Stimulated activated CD8-positive, alpha-beta memory T cell treated with anti-CD3 and anti-CD28 coated beads, Interleukin-7, amount 100 ng/mL, for 4 hours (primary cell): ENCODE results near the gene CFAP46.
"Not testable (repeated sequence)": the region's sequence is repeated elsewhere in the genome, so short reads cannot be mapped to it uniquely, and the experiment has no call there.

Experiments used
- DNase-seq, 2 donors: peaks; one replicate each; pipeline ENCODE4 v3.0.0-alpha.2; 2020; ENCODE audit warnings: low read depth in 2 of 2

CFAP46 gene

DNA sequence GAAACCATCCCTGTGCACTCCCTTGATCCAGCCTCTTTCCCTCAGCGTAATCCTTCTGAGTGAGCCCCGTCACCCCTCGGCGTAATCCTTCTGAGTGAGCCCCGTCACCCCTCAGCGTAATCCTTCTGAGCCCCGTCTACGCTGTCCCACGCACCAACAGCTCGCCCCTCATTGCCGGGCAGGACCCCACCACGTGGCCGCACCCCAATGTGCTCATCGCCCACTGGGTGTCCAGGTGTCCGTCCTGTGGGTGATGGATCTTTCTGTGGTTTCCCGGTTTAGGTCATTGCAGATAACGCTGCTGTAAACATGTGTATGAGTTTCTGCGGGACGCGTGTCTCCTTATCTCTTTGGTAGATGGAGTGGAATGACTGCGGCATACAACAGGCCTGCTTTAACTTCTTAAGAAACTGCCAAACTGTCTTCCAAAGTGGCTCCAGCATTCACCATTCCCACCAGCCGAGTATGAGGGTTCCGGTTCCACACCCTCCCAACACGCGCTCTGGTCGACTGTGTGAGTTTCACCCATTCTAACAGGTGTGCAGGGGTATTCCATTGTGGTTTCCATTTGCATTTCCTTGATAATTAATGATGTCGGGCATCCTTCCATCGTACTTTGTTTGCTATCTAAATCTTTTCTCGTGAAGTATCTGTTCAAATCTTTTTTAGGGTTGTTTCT, 114.4 kb downstream of the CFAP46 start:
- no peak for DNase-seq

DNA sequence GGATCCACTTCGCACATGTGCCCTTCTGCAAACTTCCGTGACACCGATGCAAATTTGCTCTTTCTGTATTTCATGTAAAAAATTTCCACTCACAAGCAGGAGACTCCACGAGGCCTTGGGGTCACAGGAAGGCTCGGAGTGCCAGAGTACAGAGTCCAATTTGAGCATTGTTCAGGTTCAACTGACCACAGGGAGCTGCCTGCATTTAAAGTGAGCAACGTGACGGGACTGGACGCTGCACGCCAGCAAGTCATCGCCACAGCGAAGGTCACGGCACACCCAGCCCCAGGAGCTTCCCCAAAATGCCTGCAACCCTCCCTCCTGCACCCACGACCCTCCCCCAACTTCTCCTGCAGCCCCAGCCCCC, 115.0 kb downstream of the CFAP46 start:
- no peak for DNase-seq

DNA sequence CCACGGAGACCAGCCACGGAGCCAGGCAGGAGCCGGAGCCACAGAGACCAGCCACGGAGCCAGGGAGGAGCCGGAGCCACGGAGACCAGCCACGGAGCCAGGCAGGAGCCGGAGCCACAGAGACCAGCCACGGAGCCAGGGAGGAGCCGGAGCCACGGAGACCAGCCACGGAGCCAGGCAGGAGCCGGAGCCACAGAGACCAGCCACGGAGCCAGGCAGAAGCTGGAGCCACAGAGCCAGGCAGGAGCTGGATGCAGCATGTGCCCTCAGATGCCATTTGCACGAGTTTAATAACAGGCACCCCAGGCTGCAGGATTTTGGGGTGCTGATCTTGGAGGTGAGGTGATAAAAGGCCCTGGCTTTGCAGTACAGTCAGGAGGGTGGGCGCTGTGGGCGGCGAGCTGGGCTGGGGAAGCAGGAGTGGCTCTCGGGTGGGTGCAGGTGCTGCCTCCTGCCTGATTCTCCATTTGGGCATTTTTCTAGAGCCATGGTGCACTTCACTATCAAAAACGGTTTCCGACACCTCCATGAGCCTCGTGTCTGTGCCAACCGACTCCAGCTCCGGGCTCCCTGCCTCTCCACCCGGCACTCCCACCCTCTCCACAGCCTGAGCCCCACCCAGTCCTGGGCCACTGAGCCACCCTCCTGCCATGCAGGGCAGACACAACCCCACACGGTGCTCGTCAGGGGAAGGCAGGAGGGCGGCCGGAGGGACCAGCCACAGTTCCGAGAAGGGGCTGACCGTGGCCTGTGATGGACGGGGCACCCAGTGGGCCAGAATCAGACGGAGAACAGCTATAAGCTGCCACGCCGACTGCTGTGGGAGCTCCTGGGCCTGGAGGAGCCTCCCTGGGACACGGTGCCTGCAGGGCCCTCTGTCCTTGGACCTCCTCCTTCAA, 115.6 kb downstream of the CFAP46 start:
- DNase-seq, result no peak

DNA sequence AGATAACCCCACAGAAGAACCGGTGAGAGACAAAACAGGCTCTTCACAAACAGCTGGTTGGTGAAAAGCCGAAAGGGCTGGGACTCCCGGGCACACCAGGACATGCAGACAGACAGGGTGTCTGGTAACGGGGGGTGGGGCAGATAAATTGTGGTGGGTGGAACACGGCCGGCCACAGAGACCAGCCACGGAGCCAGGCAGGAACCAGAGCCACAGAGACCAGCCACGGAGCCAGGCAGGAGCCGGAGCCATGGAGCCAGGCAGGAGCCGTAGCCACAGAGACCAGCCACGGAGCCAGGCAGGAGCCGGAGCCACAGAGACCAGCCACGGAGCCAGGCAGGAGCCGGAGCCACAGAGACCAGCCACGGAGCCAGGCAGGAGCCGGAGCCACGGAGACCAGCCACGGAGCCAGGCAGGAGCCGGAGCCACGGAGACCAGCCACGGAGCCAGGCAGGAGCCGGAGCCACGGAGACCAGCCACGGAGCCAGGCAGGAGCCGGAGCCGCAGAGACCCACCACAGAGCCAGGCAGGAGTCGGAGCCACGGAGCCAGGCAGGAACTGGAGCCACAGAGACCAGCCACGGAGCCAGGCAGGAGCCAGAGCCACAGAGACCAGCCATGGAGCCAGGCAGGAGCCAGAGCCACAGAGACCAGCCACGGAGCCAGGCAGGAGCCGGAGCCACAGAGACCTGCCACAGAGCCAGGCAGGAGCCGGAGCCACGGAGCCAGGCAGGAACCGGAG, 116.4 kb downstream of the CFAP46 start:
- DNase-seq, result not testable (repeated sequence)

DNA sequence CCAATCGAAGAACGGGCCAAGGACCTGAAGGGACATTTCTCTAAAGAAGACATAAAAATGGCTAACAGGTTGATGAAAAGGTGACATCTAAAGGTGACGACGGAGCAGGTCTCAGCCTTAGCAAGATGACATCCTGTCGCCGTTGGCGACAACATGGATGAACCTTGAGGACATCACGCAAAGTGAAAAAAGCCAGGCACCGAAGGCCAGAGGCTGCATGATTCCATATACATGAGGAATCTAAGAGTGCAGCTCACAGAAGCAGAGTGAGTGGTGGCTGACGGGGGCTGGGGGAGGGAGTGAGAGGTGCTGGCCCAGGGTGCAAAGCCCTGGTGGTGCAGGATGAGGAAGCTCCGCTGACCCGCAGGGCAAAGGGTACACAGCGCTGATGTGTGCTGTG, 122.3 kb downstream of the CFAP46 start:
- no peak for DNase-seq

DNA sequence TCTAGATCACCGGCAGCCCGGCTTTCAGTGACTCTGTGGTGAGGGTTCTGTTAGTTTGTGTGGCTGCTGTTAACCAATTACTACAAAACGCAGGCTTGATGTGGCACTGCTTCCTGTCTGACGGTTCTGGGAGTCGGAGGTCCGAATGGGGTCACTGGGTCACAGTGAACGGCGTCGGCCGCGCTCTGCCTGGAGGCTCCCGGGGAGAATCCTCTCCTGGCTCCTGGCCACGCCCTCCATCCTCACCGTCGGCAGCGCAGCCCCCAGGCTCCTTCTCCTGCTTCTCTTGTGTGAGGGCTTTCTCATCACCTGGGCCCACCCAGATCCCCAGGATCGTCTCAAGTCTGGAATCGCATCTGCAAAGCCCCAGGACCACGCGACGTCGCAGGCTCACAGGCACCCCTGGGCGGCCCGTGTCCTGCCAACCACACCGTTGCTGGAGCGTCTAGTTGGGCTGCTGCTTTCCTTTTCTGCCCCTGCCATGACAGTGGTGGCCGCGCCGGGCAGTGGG, 124.6 kb downstream of the CFAP46 start:
- no peak for DNase-seq

DNA sequence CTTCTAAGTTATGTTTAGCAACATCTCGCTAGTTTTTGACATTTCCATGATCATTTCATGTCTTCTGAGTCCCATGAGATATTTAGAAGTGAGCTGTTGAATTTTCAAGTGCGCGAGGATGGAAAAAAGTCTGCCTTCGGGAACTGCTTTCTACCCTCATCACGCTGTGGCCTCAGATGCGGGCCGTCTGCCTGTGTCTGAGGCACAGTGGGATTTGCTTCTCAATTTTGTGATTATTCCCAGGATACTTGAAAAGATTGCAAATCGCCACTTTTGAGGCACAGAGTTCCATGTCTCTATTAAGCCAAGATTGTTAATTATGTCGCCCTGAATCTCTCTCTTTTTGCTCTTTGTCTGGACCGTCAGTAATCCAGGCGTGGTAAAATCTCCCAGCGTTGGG, 125.7 kb downstream of the CFAP46 start:
- DNase-seq, result no peak

DNA sequence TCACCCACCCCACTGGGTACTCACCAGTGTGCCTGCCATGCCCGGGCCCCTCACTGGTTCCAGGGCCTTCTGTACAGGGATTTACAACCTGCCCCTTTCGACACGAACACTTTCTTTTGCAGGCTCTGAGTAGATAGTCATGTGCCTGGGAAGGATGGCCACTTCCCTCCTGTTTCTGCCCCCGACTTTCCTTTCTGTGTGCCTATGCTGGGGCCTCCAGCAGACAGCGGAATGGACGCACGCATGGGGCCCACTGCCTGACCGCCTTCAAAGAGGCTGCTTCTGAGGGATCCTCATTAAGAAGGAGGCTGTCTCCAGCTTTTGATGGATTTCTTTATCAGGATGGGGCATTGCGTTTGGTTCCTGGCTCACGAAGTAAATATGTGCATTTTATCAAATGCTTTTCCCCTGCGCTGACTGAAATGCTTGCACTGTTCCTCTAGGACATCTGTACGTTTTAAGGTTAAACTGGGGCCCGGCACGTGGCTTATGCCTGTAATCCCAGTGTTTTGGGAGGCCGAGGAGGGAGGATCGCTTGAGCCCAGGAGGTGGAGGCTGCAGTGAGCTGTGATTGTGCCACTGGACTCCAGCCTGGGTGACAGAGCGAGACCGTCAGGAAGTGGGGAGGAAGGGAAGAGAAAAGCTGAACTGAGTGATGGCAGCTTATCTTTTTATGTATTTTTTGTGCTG, 127.1 kb downstream of the CFAP46 start:
- DNase-seq, result no peak

DNA sequence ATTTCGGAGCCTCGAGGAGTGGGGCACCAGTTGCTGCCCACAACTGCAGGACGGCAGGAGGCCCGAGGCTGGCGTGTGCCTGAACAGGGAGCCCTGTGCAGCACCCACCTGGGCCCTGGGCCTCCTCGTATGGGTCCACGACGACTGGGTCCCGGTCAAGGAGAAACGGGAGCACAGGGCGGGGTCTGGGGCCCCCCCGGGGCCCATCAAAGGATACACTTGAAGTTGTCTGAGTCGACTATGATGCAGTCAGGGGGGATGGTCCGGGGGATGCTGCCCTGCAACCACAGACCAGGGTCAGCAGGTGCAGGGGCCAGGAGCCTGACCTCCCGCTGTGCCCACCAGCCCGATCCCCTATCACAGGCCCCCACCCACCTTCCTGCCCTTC, 127.9 kb downstream of the CFAP46 start:
- DNase-seq, result no peak

DNA sequence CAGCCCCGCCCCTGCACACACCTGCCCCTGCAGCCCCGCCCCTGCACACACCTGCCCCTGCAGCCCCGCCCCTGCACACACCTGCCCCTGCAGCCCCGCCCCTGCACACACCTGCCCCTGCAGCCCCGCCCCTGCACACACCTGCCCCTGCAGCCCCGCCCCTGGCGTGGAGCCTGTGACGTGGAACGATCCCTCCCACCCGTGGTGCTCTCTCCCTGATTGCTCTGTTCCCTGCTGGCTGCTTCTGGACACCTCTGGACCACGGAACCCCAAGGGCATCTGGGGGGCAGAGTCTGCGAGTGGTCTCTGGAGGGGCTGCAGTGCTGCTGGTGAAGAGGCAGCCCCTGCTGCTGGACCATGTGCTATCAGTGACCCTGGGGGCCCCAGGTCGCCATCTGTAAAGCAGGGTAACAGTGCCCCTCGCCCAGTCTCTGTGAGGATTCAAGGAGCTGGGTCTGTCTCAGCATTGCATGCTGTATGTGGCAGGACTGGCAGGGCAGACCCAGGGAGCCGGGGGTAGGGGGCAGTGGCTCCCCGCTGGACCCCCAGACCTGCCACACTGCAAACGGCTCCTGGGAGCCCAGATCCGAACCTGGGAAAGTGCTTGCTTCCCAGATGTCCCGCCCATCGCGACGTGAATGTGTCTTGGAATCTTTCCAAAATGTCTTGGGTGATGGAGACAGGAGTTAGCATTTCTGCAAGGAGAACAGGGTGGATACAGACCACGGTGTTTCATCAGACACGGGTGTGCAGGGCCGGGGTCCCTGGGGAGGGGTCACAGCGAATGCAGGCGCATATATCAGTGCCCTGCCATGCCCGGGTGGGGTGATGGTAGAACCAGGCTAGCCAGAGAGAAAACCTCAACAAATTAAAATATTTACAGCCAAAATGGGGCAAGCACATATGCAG, 128.6 kb downstream of the CFAP46 start:
- DNase-seq, result no peak

DNA sequence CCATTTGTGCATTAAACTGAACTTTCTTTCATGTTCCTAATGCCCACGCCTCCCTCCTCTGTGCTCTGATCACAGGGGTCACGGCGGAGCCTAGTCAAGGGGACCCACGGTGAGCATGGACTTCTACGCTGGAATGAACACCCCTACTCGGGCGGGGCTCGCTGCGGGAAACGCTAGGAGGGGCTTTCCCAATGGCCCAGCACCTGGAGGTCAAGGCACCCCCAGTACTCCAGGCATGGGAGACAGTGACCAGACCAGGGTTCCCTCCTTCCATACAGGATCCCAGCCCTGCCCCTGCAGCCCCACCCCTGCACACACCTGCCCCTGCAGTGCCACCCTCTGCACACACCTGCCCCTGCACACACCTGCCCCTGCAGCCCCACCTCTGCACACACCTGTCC, 129.4 kb downstream of the CFAP46 start:
- DNase-seq, result no peak

DNA sequence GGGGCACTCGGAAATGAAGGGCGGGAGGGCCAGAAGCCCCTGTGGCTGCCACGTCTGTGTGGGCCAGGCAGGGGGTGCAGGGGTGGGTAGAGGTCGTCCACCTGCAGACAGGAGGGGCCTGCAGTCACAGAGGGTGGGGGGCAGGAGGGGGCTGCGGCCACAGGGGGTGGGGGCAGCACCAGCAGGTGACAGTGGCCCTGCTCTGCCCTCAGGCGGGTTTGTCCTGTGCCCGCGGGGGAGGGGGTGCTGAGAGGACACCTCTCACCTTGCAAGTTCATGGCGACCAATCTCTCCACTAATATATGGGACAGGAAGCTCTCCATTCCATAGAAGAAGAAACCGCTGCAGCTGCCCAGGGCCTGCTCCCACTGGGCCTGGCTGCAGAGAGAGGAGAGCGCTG, 129.8 kb downstream of the CFAP46 start:
- no peak for DNase-seq

DNA sequence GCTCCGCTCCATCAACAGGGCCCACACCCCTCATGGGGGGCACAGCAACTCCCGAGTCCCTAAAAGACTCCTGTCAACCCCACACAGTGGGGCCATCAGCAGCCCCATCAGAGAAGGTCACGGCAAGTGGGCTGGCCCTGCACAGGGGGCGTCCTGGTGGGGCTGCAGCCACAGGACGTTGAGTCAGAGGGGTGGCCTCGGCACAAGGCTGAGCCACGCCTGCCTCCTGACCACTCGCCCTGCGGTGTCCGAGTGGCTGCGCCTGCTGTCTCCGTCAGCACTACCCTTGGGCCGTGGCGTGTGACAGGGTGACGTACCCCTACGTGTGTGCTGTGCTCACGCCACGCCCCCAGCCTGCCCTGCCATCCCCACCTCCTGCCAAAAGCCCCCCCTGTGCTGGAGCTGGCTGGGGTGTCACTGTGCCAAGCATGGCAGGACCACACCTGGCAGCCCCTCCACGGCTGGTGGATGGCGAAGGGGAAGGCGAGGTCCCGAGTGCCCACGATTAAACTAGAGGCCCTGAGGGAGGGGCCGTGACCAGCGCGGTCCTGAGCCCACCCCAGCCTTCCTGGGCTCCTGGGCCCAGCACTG, 130.4 kb downstream of the CFAP46 start:
- no peak for DNase-seq

DNA sequence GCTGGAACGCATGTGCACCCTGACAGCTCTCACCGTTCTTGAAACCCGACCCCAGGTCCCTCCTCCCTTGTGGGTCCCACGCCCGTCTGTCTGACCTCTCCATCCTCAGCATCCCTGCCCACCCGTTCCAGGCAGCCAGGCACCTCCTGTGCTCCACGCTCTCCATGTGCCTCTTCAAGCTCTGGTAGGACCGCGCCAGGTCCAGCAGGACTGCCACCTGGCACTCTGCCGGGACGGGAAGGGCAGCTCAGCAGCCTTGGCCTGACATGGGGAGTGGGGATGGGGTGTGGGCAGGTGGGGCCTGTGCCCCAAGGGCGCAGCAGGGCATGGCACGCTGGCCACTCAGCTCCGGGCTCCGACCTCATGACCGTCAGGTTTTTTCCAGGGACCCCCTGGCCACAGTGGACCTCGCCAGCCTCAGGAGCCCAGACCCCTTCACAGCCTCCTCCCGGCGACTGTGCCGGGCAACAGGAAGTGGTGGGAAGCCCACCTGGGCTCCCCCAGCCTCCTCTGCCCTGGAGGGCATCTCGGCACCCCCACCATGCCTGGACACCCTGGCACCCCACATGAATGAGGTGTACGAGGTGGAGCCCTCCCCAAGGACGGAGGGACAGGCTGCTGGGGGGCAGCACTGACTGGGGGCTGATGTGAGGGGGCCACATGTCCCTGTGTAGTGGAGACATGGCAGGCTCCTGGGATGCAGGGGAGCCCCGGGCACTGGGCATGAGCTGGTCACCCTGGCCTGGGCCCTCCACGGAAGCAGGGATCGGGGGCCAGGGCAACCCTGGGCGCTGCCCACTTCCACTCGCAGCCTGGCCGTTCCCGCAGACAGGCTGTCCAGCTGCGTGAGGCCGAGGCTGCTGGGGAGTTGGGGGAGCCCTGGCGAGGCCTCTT, 131.3 kb downstream of the CFAP46 start:
- DNase-seq, result no peak

DNA sequence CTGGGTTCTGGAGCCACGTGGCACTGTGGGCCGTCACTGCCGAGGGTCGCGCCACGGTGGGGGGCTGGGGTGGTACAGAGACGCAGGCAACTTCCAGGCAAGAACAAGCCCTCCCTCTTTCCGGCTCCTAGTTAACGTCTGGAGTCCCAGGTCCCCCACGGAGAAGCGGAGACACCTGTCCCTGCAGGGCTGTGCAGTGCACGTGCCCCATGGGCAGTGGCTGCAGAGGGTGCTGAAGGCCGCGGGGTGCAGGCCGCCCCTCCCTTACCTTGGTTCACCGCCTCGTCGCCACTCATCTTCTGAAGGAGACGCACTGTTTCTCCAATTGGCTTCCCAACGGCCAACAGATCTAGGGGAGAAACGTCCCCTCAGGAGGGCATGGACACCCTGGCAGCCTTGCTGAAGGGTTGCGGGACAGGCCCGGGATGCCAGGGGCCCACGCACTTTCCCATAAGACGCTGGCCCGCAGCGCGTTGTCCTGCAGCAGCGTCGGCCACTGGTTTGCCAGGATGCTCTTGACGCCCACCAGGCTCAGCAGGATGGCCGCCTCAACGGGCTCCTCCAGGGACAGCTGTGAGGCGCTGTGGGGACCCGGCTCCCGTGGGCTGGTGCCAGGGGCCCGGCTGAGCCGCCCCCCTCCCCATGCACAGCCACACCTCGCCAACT, 132.1 kb downstream of the CFAP46 start:
- no peak for DNase-seq

DNA sequence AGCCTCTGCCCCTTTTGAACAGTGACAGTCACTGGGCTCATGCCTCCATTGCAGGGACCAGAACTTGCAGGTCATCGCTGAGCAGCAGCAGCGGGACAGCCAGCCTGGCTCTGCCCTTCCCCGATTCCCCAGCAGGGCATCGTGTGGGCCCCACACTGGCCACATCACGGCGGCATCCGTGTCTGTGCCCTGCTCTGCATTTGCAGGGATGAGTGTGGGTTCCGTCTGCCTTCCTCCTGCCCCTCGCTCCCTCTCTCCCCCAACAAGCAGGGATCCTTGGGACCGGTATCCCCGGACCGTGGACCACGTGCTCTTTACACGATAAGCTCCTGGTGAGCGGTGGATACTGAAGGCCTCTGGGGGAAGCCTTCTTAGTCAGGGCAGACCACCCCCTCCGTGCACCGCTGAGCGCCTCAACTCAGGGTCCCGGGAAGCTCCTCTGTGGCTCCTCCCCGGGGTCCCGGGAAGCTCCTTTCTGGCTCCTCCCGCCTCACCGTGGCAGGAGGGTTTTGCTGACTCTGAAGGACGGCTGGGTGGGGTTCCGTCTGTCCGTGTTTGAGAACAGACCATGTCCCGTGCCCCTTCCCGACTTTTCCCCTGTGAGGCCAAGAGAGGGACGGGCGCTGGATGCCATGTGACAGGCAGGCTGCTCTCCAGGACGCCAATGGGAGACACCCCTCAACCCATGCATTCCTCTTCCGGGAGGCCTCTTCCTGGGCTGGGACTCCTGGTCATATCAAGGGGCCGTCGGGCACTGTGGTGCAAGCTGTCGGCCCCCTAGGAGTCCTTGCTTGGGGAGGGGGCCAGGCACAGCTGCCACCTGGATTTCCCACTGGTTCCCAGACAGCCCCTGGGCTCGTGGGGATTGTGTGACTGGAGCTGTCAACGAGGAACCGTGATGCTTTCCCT, 132.9 kb downstream of the CFAP46 start:
- no peak for DNase-seq

DNA sequence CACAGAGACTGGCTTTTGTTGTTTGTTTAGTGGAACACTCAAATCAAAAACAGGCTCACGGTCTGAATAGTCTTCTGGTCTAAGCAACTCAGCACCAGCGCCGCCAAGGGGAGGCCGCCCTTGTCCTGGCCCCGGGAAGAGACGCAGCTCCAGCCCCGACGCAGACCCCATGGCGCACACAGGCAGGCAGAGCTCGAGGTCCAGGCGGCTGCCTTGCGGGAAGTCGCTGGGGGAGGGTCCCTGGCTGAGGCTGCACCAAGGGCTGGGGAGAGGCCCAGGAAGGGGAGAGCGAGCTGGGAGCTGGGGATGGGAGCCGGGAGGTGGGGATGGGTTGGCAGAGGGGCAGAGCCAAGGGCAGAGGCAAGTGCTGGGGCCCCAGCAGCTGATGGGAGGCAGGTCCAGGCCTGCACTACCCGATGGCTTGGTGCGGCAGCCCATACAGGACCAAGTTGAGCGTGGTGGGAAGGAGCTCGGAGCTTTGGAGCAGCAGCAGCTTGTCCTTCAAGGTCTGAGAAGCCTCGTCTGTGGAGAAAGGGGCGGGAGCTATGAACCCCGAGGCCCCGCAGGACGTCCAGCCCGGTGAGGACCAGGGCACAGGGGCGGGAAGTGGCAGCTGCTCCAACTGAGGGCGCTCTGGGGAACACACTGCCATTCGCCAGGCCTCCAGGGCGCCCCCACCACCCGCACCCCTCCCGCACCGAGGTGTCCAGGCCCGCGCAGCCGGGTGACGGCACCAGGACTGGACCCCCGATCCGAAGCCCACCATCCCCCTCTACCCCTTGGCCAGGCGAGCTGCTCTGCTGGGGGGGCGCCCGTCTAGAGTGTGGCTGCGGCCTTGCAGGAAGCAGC, 133.8 kb downstream of the CFAP46 start:
- DNase-seq, result no peak
